ENCODE measurements around the gene TECTB.

TECTB gene

GRCh38 chr10:112349521-112350085, 66.4 kb downstream of the TECTB start:
- no peak for DNase-seq

GRCh38 chr10:112351146-112351545, 67.9 kb downstream of the TECTB start:
- no peak for DNase-seq

- DNase-seq = no peak
These were observed 68.8 kb downstream of the TECTB start for GRCh38 chr10:112352044-112352443.

GRCh38 chr10:112353046-112353445, 69.8 kb downstream of the TECTB start:
- DNase-seq = no peak
